ENCODE measurements around the gene CALN1. TPM values are rescaled to one million over a fixed set of nuclear protein-coding genes. Genes with fewer than 3 reads are reported as not detected.
"Not testable (repeated sequence)": the region's sequence is repeated elsewhere in the genome, so short reads cannot be mapped to it uniquely, and the experiment has no call there.

CALN1 gene
- total RNA-seq: under 1 TPM in 2 of 4 donors, not detected in 2; under 0.01 to 0.06 TPM

GRCh38 chr7:72412121-72412618 lies at the start of gene CALN1:
Gene CALN1, minus strand, starts transcription at chr7:72412338.
- H3K27me3 ChIP-seq; H3K4me3 ChIP-seq; H3K4me1 ChIP-seq; intact Hi-C loops (cut with DNase I); DNase-seq (ENCODE audit: extremely low spot score); H3K36me3 ChIP-seq; H3K9me3 ChIP-seq; H3K27ac ChIP-seq (replicated peaks in 1 of 4): not testable (repeated sequence)
- WGBS: 96% methylated on average over 21 of the region's 21 CpGs

- Histone ChIP-seq H3K36me3 (no peaks in the 10 kb centered on the region), H3K9me3 (peaks cover 0 to 15% (median 5%) of the 10 kb centered on the region in 4 donors), H3K4me1 (no peaks in the 10 kb centered on the region), H3K27ac (replicated peaks in 1 of 4) (no peak overlapping the region), H3K27me3 (peaks cover 0 to 9% (median 0%) of the 10 kb centered on the region in 4 donors), H3K4me3 (no peak overlapping the region)
- DNase-seq (ENCODE audit: extremely low spot score): no peak
- intact Hi-C loops (cut with DNase I): no loop called here
- no peak for TF ChIP-seq CTCF (IDR thresholded peaks at IDR 0.05)
- TF ChIP-seq POLR2AphosphoS5 (IDR thresholded peaks at IDR 0.05): no peak
- TF ChIP-seq POLR2A (IDR thresholded peaks at IDR 0.05; ENCODE audit: low read depth): no peak
- no peak for TF ChIP-seq EP300 (IDR thresholded peaks at IDR 0.05)
- 85% methylated on average over 1 of the region's 1 CpG for WGBS
Observed at GRCh38 chr7:72453471-72453870, 41.3 kb upstream of the CALN1 start.

GRCh38 chr7:72447465-72448204 lies 35.5 kb upstream of the CALN1 start:
- no peak for DNase-seq (ENCODE audit: extremely low spot score)

GRCh38 chr7:72446591-72447462 lies 34.7 kb upstream of the CALN1 start:
- H3K36me3 ChIP-seq: no peaks in the 10 kb centered on the region
- H3K4me3 ChIP-seq: no peak overlapping the region
- intact Hi-C loops (cut with DNase I): no loop called here
- H3K27me3 ChIP-seq: peaks cover 0 to 67% (median 3%) of the 10 kb centered on the region in 4 donors
- TF ChIP-seq CTCF (IDR thresholded peaks at IDR 0.05): no peak
- TF ChIP-seq POLR2AphosphoS5 (IDR thresholded peaks at IDR 0.05): no peak
- TF ChIP-seq EP300 (IDR thresholded peaks at IDR 0.05): no peak
- TF ChIP-seq POLR2A (IDR thresholded peaks at IDR 0.05; ENCODE audit: low read depth): no peak
- H3K9me3 ChIP-seq: no peaks in the 10 kb centered on the region
- H3K4me1 ChIP-seq: peaks cover 0 to 12% (median 4%) of the 10 kb centered on the region in 4 donors
- no peak overlapping the region for H3K27ac ChIP-seq (replicated peaks in 1 of 4)
- 10% methylated on average over 13 of the region's 20 CpGs for WGBS
- no peak for DNase-seq (ENCODE audit: extremely low spot score)

More at GRCh38 chr7:72447465-72448204, 35.5 kb upstream of the CALN1 start:
- Histone ChIP-seq H3K4me3 (no peak overlapping the region), H3K27me3 (peaks cover 0 to 64% (median 3%) of the 10 kb centered on the region in 4 donors), H3K9me3 (peaks cover 0 to 5% (median 1%) of the 10 kb centered on the region in 4 donors), H3K36me3 (no peaks in the 10 kb centered on the region), H3K27ac (replicated peaks in 1 of 4) (no peak overlapping the region), H3K4me1 (peaks cover 0 to 12% (median 4%) of the 10 kb centered on the region in 4 donors)
- intact Hi-C loops (cut with DNase I): no loop called here
- 80% methylated on average over 11 of the region's 17 CpGs for WGBS
- no peak for TF ChIP-seq POLR2A (IDR thresholded peaks at IDR 0.05; ENCODE audit: low read depth)
- no peak for TF ChIP-seq EP300 (IDR thresholded peaks at IDR 0.05)
- TF ChIP-seq POLR2AphosphoS5 (IDR thresholded peaks at IDR 0.05): no peak
- TF ChIP-seq CTCF (IDR thresholded peaks at IDR 0.05): no peak

GRCh38 chr7:72446131-72446530 lies 34.0 kb upstream of the CALN1 start:
- H3K27ac ChIP-seq (replicated peaks in 1 of 4): no peak overlapping the region
- H3K4me3 ChIP-seq: no peak overlapping the region
- 48% methylated on average over 7 of the region's 7 CpGs for WGBS
- DNase-seq (ENCODE audit: extremely low spot score): no peak
- no peak for TF ChIP-seq POLR2AphosphoS5 (IDR thresholded peaks at IDR 0.05)
- no peak for TF ChIP-seq POLR2A (IDR thresholded peaks at IDR 0.05; ENCODE audit: low read depth)
- no peak for TF ChIP-seq EP300 (IDR thresholded peaks at IDR 0.05)
- no peak for TF ChIP-seq CTCF (IDR thresholded peaks at IDR 0.05)
- H3K36me3 ChIP-seq: no peaks in the 10 kb centered on the region
- H3K9me3 ChIP-seq: no peaks in the 10 kb centered on the region
- intact Hi-C loops (cut with DNase I): no loop called here
- H3K4me1 ChIP-seq: peaks cover 0 to 12% (median 4%) of the 10 kb centered on the region in 4 donors
- H3K27me3 ChIP-seq: peaks cover 0 to 67% (median 3%) of the 10 kb centered on the region in 4 donors
